HG03108 (cell line): ENCODE data around the gene EPS8L3.
"Not testable (repeated sequence)": the region's sequence is repeated elsewhere in the genome, so short reads cannot be mapped to it uniquely, and the experiment has no call there.

Experiments
- ATAC-seq: cut with Tn5 transposase; IDR thresholded peaks from one replicate; pipeline ENCODE4 v1.9.1; 2021; ENCODE audit warnings: moderate library complexity; ENCODE audit not compliant: unreplicated experiment

EPS8L3 gene

DNA sequence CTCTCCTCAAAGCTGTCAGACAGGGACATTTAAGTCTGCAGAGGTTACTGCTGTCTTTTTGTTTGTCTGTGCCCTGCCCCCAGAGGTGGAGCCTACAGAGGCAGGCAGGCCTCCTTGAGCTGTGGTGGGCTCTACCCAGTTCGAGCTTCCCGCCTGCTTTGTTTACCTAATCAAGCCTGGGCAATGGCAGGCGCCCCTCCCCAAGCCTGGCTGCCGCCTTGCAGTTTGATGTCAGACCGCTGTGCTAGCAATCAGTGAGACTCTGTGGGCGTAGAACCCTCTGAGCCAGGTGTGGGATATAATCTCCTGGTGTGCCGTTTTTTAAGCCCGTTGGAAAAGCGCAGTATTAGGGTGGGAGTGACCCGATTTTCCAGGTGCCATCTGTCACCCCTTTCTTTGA lies 15.4 kb downstream of the EPS8L3 start:
- not testable (repeated sequence) for ATAC-seq

DNA sequence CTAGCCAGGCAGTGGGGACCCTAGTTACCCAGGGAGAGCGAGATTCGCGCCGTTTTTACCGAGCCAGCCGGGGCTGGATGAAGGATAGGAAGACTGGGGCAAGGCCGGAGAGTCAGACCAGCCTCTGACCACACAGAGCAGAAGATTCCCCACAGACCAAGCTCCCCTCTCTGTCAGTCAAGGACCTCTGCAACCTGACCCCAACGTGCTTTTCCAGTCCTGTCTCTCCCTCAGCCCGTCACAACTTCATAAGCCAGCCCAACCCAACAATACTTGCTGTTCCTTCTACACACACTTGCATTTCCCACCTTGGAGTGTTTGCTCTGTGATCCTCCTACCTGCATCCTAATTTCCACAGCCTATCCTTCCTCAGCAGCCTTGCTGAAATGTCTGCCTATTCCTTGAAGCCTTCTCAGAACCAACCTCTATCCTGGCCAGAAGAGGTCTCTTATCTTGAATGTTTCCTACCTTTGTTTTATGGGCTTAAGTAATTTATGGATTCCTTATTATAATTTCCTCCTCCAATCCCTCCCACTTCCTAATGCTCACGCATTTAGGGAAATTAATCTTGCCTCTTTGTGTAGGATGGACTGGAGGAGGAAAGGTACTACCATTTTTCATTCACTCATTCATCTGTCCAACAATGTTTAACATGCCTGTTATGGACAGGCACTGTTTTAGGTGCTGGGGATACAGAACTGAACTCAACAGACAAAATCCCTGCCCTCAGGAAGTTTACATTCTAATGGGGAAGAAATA lies 22.9 kb downstream of the EPS8L3 start, which contains the start of gene GSTM3:
GSTM3 (minus strand) TSS at position 424 of the 759 bp plus-strand sequence. CDS start 751 bp downstream, outside the sequence.
- no peak for ATAC-seq

DNA sequence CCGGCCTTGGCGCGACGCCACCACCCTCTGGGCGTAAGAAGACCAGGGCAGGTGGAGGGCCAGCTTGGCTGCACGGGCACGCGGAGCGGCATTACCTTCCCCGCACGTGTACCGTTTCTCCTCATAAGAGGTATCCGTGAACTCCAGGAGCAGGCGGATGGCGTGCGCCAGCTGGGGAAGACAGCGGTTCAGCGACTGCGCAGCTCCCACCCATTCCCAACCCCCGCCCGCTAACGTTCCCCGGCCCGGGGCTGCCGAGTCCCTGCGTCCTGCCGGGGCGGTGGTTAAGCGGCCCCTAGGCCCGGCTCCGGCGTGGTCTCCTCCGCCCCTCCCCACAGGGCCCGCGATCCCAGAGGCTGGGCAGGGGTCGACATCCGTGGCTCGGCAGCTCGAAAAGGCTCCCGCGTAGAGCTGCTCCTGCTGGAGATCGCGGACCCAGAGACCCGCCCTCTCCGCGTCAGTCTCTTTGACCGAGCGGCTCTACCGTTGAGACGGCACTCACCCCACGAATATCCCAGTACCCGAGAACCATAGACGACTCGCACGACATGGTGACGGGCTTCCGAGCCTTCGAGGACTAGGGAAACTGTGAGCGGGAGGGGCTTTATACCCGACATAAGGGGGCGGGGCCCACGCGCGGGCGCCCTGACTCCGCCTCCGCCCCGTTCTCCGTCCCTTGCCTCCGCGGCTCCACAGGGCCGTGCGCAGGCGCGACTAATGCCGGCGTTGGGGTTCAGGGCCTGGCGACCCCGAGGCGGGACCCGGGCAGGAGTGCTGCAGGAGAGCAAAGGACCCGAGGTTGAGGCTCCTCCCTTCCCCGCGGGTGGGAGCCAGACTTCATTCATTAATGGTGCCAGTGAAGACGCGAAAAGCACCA lies 23.7 kb downstream of the EPS8L3 start:
- peak; percentile 77 for ATAC-seq

DNA sequence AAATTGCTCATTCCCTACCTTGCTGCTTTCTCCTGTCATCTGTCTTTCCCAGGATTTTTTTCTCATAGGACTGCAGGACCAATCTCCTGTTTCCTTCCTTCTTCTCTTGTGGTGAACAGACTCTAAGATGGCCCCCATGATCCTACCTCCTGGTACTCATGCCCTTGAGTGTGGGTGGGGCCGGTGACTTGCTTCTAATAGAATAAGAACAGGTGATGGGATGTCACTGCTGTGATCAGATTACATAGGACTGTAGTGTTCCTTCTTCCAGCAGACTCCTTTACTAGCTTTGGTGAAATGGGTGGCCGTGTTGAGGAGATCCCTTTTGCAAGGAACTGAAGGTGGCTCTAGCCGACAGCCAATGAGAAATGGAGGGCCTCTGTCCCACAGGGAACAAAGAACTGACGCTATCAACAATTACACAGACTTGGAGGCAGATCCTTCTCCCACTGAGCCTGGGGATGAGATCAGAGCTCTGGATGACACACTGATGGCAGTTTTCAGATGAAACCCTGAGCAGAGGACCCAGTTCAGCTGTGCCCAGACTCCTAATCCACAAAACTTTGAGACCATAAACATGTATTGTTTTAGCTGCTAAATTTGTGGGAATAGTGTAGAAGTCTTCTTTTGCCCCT lies 30.4 kb downstream of the EPS8L3 start:
- no peak for ATAC-seq

DNA sequence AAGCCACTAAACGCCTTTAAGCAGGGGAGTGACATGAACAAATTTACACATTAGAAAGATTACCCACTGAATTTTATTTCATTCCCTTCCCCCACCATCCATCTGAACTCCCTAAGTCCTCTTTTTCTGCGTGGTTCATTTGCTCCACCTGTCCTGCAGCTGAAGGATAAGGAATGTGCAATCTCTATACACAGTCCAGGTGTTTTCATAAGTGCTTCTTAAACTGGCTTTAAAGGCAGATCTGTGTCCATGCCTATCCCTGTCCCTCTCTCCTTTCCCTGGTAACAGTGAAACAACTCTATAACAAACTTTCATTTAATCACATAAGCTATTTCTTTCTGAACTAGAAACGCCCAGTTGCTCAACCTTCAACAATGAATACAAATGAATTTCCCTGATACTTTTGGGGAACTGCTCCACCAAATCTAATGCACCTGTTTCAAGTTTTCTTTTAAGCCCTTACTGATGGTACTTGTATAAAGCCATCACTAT lies 31.3 kb downstream of the EPS8L3 start:
- no peak for ATAC-seq

DNA sequence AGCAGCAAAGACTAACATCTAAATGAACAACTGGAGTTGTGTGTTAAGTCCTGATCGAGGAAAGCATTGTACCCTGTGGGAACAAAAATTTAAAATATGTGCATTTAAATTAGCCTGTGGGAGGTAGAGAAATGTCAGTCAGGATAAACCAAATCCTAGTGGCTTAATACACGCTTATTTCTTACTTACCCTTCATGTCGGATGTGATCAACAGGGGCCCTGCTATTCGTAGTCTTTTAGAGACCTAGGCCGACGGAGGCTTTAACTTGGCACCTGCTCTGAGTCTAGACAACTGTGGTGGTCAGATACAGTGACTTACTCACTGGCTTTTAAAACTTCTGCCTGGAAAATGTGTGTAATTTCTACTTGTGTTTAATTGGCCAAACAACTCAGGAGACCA lies 33.1 kb downstream of the EPS8L3 start:
- no peak for ATAC-seq

DNA sequence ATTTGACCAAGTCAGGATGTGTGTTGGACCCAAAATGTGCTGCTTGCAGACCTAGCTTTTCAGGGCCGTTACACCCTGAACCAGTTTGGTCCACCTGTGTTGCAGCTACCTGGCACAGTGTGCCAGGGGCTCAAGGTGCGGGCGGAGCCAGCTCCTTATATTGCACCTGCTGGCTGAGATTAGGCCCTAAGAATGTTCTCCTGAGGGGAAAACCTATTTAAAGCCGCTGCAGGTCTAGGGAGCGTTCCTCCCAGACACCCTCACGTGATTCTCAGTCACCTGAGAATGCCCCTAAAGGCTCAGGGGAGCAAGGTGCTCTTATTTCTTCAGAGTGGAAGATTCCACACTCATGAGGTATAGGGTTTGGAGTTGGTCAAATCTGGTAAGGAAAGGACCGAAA lies 34.9 kb downstream of the EPS8L3 start:
- ATAC-seq = no peak

DNA sequence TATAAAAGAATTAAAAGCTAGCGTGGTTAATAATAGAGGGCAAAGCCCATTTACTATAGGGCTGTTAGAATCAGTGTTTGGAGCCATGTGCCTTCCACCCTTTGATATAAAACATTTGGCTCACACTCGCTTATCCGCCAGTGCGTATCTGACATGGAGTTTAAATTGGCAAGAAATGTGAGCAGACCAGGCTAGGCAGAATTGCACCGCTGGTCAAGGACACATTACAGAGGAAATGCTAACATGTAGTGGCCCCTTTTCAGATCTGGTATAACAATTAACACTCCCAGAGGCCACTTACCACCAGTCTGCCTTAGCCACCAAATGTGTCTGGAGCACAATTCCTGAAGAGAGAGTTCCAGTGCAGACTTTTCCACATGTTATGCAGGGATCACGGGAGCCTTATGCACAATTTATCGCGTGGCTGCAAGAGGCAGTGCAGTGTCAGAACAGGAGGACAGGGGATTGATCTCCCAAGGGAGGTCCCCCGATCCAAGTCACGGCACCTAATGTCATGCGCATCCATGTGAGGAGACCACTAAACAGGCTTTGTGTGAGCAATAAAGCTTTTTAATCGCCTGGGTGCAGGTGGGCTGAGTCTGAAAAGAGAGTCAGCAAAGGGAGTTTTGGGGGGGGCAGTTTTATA lies 36.9 kb downstream of the EPS8L3 start:
- no peak for ATAC-seq

DNA sequence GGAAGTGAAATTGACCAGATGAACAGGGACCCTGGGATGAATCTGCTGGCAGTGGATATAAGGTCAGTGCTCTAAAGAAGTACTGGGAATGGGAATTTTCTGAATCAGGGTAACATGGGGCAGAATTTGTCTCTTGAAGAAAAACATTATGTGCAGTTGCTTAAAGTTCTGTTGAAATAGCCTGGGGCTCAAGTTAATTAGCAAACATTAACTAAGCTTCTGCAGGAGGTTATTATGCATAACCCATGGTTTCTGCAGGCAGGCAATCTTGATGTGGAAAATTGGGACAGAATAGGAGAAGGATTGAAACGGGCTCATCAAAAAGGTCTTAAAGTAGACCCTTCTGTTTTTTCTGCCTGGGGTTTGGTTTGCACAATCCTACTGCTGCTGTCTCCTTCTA lies 37.7 kb downstream of the EPS8L3 start:
- ATAC-seq = no peak

DNA sequence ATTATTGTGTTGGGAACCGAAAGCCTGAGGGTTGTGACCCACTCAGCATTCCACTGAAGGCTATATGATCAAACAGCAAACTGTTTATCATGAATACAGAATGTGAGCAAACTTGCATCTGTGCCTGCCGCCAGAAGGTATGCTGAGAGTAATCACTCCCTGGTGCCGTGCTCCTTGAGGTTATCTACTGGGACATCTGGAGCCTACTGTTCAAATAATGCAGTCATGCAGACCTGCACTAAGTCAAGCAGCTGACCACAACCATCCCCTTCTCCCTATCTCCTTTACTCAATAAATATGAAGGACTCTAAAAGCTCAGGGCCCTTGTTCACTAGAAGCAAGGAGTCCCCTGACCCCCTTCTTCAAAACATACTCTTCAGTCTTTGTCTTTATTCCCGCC lies 38.2 kb downstream of the EPS8L3 start:
- no peak for ATAC-seq

DNA sequence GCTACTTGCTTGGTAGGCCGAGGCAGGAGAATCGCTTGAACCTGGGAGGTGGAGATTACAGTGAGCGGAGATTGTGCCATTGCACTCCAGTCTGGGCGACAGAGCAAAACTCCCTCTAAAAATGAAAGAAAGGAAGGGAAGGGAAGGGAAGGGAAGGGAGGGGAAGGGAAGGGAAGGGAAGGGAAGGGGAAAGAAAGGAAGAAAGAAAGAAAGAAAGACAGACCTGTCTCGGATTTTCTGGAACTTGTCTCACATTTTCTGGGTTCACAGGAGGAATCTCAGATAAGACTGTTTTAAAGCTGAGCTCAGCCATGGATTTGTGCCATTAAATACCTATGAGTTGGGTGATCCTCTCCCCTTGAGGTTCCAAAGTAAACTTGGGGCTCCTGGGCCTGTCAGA lies 38.8 kb downstream of the EPS8L3 start:
- no peak for ATAC-seq

DNA sequence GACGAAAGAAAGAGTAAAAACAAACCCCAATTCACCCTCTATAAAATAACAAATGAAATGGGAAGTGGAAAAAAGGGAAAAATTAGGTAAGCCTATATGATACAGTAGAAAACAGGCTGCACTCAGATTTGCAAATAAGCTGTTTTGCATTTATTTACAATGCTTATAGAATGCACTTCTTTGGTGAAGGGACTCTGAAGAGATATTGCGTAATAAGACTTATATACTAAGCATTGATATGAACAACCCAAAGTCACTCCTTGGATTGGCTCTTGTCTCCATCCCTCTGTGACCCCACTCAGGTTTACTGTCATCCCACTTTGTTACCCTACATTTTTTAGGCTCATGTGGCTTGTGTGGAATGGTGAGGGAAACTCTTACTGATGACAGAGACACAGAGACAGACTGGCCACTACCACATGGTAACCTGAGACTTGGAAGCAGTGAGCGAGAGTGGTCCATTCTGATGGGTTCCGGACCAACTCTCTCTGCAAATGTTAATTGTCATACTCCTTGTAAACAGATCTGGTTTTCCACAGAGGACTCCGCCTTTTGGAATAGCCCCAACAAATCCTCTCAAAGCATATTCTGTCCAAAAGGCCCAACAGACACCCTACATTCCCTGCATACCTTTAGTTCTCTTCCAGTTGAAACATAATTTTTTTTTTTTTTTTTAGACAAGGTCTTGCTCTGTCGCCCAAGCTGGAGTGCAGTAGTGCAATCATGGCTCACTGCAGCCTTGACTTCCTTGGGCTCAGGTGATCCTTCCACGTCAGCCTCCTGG lies 40.6 kb downstream of the EPS8L3 start:
- no peak for ATAC-seq

DNA sequence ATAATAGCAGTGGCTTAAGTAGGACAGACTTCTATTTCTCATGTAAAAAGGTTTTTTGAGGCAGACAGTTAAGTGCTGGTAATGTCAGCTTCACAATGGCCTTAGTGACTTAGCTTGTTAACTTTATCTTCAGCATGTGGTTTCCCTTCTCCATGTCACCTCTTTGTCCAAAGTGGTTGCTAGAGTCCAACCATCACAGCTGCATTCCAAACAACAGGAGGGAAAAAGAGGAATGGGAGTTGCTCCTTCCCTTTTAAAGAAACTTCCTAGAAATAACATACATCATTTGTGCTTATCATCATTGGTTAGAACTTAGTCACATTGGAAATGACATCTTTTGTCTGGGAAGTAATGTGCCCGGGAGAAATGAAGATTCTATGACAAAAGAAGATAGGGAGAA lies 41.8 kb downstream of the EPS8L3 start:
- no peak for ATAC-seq

DNA sequence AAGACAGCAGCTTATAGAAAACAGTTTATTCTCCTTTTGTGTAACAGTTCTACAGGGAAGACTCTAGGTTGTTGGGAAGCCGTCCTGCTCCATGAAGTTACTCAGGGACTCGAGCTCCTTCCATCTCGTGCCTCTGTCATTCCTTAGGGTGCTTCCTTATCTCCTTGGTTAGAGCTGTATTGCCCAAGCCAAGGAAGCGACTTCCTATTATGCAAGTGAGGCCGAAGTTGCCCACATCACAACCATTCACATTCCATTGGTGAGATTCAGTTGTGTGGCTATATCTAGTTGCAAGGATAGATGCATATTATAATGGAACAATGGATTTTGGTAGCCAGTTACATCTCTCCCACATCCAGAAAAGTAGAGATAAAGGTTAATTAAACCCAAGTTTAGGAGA lies 42.7 kb downstream of the EPS8L3 start:
- ATAC-seq = no peak

DNA sequence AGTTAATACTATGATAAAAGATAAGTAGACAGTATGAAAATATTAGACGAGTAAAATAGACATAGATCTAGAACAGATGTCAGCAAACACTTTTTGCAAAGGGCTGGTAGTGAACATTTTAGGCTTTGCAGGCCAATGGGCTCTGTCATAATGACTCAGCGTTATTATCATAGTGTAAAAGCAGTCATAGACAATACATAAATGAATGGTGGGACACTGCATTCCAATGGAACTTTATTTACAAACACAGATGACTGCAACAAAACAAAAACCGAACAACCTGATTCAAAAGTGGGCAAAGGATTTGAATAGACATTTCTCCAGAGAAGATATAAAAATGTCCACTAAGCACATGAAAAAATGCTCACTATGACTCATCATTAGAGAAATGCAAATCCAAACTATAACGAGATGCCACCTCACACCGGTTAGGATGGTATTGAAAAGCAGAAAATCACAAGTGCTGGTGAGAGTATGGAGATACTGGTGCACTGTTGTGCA lies 44.3 kb downstream of the EPS8L3 start:
- ATAC-seq = no peak

DNA sequence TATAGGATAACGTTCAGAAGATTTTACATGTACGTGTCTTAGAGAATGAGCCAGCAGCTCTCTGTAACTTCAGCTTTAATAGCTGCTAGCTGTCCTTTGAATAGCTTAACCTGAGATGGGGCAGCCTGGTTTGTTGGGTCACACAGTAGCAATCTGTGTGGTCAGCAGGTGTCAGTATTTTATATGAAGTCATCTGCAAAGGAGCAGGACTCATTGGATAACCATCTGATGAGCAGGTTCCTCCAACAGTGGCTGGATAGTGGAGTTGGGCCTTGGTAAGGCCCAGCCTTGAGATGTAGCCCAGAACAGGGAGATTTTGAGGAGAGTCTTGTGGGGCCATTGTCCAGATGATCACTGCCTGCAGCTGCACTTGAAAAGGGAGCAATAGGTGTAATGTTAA lies 45.2 kb downstream of the EPS8L3 start:
- no peak for ATAC-seq

DNA sequence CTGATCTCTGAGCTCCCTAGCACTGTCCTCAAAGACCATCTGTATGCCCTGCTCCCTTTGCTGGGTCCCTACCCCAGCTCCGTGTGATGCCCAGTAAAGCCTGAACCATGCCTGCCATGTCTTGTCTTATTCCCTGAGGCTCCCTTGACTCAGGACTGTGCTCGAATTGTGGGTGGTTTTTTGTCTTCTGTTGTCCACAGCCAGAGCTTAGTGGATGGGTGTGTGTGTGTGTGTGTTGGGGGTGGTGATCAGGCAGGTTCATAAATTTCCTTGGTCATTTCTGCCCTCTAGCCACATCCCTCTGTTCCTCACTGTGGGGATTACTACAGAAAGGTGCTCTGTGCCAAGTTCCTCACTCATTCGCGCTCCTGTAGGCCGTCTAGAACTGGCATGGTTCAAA lies 46.0 kb downstream of the EPS8L3 start:
- no peak for ATAC-seq

DNA sequence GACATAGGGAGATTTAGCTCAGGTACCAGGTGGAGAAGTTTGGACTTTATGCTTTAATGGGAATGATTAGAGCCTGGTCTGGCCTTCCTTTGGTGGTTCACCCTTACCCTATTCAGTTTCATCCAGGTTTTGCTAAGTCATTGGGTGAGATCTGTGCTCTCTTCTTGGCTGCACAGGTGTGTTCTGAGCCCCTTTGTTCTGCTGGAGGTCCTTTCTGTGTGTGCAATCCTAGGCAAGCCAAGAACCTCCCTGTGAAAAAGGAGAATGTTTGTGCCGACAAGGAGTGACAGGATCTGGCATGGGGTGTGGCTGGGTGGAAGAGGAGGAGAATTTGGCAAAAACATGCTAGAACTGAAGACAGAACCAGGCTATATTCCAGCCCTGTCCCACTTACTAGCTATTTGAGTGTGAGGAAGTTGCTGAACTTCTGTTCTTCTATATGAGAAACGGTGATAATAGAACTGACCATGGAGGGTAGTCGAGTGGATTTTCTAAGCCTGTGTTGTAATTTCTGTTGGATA lies 47.1 kb downstream of the EPS8L3 start:
- ATAC-seq = no peak

DNA sequence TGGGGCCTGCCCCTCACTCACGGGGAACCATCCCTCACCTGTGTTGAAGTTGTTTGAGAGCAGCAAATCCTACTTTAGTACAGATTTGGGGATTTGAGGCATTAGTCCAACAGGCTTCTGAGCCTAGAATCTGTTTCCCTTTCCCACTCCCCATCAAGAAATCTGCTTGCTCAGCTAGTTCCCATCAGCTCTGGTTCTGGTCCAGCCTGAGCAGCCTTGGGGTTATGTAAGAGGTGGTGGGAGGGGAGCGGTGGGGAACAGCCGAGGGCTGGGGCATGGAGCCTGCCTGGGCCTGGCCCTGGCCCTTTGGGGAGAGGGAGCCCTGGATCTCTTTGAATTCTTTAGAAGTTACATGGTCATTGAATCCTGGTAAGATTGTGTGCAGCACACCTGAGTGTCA lies 47.6 kb downstream of the EPS8L3 start:
- ATAC-seq = no peak
